A673 (cell line): ENCODE data around the gene TCP11.

Experiments
- CTCF ChIP-seq: fragments of 300-800, 200-600 bp; sonication (generic); conservative IDR thresholded peaks from 2 replicates; pipeline ENCODE4 v1.5.1; 2017; ENCODE audit warnings: low read depth, mild to moderate bottlenecking, antibody characterized with exemption, low read length, moderate library complexity, mixed read lengths
- EZH2 ChIP-seq: fragments of 200-600 bp; sonication (generic); IDR thresholded peaks from 2 replicates; pipeline ENCODE4 v1.6.1; 2017; ENCODE audit warnings: borderline replicate concordance, low read depth, mild to moderate bottlenecking, mixed read lengths, antibody characterized with exemption, low read length; ENCODE audit not compliant: poor library complexity, severe bottlenecking

GRCh38 chr6:35185302-35185681, 44.2 kb upstream of the TCP11 start:
- TF ChIP-seq CTCF (no peak), EZH2 (no peak)
